Measurements from ENCODE around the gene TSR3.

Gene TSR3

GRCh38 chr16:1378087-1378803 is 26.6 kb upstream of the TSR3 start:
- DNase-seq (ENCODE audit: low read depth in 3 of 3, low spot score in 1 of 3): no peak

DNA sequence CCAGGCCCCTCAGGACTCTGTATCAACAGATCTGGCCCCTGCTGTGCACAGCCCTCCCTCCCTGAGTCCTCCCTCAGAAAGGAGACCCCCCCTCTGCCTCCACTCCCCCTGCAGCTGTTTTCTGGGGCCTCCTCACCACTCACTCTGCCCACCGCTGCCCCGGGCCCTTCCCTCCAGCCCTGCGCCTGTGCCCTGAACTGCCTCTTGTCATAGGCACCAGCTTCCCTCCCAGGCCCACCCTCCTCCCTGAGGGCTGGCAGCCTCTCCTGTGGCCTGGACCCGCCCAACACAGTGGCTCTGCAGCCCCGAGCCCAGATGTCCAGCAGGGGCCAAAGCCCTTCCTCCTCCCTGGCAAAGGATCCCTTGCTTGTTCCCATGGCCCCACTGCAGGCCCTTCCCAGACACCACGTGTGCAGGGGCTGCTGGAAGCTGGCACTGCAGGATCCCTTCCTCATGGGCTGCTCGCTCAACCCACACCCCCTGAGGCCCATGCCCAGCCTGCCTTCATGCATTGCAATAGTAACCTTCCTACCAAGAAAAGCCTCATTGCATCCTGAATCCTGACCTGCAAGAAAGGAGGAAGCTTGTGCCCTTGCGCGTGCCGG is 25.8 kb upstream of the TSR3 start:
- no peak for DNase-seq (ENCODE audit: low read depth in 3 of 3, low spot score in 1 of 3)

DNA sequence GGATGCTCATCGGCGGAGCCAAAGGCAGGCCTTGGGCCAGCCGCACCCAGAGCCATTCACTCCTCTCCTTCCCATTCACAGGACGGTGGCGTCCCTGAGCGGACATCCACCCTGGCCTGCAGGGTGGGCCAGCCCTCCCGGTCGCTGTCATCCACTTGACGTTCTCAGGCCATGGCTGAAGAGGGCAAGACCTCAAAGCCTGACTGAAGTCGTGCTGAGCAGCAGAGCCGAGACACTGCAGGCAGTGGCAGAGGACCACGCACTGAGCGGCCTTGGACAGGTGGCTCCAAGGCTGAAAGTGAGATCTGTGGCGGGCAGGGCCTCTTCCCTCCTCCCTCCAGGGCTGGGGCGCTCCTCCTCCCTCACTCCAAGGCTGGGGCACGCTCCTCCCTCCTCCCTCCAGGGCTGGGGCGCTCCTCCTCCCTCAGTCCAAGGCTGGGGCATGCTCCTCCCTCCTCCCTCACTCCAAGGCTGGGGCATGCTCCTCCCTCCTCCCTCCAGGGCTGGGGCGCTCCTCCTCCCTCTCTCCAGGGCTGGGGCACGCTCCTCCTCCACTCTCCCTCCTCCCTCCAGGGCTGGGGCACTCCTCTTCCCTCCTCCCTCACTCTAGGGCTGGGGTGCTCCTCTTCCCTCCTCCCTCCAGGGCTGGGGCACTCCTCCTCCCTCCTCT is 24.2 kb upstream of the TSR3 start:
- DNase-seq (ENCODE audit: low read depth in 3 of 3, low spot score in 1 of 3): no peak

- no peak for DNase-seq (ENCODE audit: low read depth in 3 of 3, low spot score in 1 of 3)
Observed at GRCh38 chr16:1375298-1375640, 23.6 kb upstream of the TSR3 start.

- no peak for DNase-seq (ENCODE audit: low read depth in 3 of 3, low spot score in 1 of 3)
Observed at GRCh38 chr16:1374418-1375297, 23.0 kb upstream of the TSR3 start.

GRCh38 chr16:1372292-1372950 is 20.7 kb upstream of the TSR3 start:
- DNase-seq (ENCODE audit: low read depth in 3 of 3, low spot score in 1 of 3): no peak

DNA sequence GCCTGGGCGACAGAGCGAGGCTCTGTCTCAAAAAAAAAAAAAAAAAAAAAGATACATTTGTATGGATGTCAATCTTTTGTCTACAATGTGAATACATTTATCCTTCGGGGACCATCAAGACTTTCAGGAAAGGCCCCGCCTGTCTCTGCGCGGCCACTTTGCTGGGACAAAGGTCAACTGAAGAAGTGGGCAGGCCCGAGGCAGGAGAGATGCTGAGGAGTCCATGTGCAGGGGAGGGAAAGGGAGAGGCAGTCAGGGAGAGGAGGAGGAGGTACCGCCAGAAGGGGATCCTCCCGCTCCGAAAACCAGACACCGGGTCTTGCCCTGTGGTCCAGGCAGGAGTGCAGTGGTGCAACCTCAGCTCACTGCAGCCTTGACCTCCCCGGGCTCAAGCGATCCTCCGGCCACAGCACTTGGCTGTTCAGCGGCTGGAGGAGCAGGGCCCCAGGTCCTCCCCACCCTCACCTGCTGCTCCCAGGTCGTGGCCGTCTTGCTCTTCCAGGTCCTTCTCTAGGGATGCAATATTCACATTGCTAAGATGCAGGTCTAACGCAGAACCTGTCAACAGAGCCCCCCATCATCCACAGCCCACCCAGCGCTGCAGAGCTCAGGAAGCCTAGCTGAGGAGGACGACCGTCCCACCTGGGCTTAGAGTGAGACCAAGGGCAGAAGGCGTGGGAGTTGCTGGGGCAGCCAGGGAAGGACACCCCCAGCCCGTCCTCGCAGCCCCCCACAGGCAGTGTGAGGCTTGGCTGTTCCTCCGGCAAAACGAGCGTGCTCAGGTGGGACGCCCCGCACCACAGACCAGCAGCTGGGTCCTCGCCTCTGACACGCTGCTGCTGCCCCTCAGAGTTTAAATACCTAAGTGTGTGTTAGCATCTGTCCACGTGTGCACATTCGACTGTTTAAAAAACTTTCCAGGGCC is 19.6 kb upstream of the TSR3 start:
- DNase-seq (ENCODE audit: low read depth in 3 of 3, low spot score in 1 of 3): no peak

- DNase-seq (ENCODE audit: low read depth in 3 of 3, low spot score in 1 of 3): no peak
Observed at GRCh38 chr16:1367486-1368174, 16.0 kb upstream of the TSR3 start.

- no peak for DNase-seq (ENCODE audit: low read depth in 3 of 3, low spot score in 1 of 3)
Observed at GRCh38 chr16:1366712-1367299, 15.1 kb upstream of the TSR3 start.

GRCh38 chr16:1366060-1366711 is 14.5 kb upstream of the TSR3 start:
- no peak for DNase-seq (ENCODE audit: low read depth in 3 of 3, low spot score in 1 of 3)

GRCh38 chr16:1364510-1364909 is 12.8 kb upstream of the TSR3 start:
- DNase-seq (ENCODE audit: low read depth in 3 of 3, low spot score in 1 of 3): no peak

- peak; percentile 37 to 60 (median 42) for DNase-seq (ENCODE audit: low read depth in 3 of 3, low spot score in 1 of 3)
Observed at GRCh38 chr16:1363501-1364041, 11.9 kb upstream of the TSR3 start.

GRCh38 chr16:1362807-1363206 is 11.1 kb upstream of the TSR3 start:
- no peak for DNase-seq (ENCODE audit: low read depth in 3 of 3, low spot score in 1 of 3)

GRCh38 chr16:1361685-1362360 is 10.1 kb upstream of the TSR3 start:
- DNase-seq (ENCODE audit: low read depth in 3 of 3, low spot score in 1 of 3): no peak

- DNase-seq (ENCODE audit: low read depth in 3 of 3, low spot score in 1 of 3): no peak
Observed at GRCh38 chr16:1357906-1358566, 6.4 kb upstream of the TSR3 start.

GRCh38 chr16:1356061-1356900 is 4.6 kb upstream of the TSR3 start:
- no peak for DNase-seq (ENCODE audit: low read depth in 3 of 3, low spot score in 1 of 3)
